ENCODE results near the gene FBXL15. TPM values are rescaled to one million over a fixed set of nuclear protein-coding genes. Genes with fewer than 3 reads are reported as not detected.
A peak's percentile ranks its signal among the peaks of the same experiment; 100 is the strongest.

The FBXL15 gene
- total and polyA plus RNA-seq, 2 donors (not counting 1 experiment from before 2014, with no cell fraction given), result 2.8 to 7.3 TPM

GRCh38 chr10:102420181-102420713 lies 389 bp upstream of the FBXL15 start:
- Histone ChIP-seq H3K27ac (ENCODE audit: insufficient read depth, low read length) (peak overlapping the region; percentile 74), H2AFZ (ENCODE audit: low read length) (peak overlapping the region; percentile 99), H4K20me1 (ENCODE audit: control insufficient read depth, extremely low read depth, insufficient read depth, low read length) (no peaks in the 10 kb centered on the region), H3K9me3 (ENCODE audit: control insufficient read depth, insufficient read depth, low read depth, low read length) (no peaks in the 10 kb centered on the region), H3K4me2 (ENCODE audit: extremely low read depth, insufficient read depth, low read length) (peak overlapping the region; percentile 93), H3K27me3 (ENCODE audit: control insufficient read depth, insufficient read depth, low read length) (peaks cover 18% of the 10 kb centered on the region), H3K4me3 (replicated peaks in 1 of 4; ENCODE audit: control extremely low read depth in 1 of 4, insufficient read depth in 1 of 4, low read depth in 3 of 4, low read length in 4 of 4) (peak overlapping the region; percentile 72 to 94 (median 92)), H3K9ac (ENCODE audit: insufficient read depth, low read length) (peak overlapping the region; percentile 62), H3K36me3 (ENCODE audit: control insufficient read depth, insufficient read depth, low read length) (peaks cover 11% of the 10 kb centered on the region), H3K4me1 (ENCODE audit: control insufficient read depth, extremely low read depth, insufficient read depth, low read length) (peaks cover 21% of the 10 kb centered on the region), H3K79me2 (ENCODE audit: control insufficient read depth, insufficient read depth, low read length) (peaks cover 3% of the 10 kb centered on the region)
- no peak for DNase-seq (ENCODE audit: low read depth in 2 of 2)
- no peak for TF ChIP-seq EZH2 (IDR thresholded peaks at IDR 0.05; ENCODE audit: low read length, missing control alignments)
- no peak for TF ChIP-seq CTCF (conservative IDR thresholded peaks at IDR 0.05 in 1 of 2, IDR thresholded peaks at IDR 0.05 in 1 of 2; ENCODE audit: low read depth in 1 of 2, low read length in 2 of 2)

GRCh38 chr10:102421507-102421756 lies 796 bp downstream of the FBXL15 start:
- H2AFZ ChIP-seq (ENCODE audit: low read length), result peak overlapping the region; percentile 90
- peaks cover 14% of the 10 kb centered on the region for H3K27me3 ChIP-seq (ENCODE audit: control insufficient read depth, insufficient read depth, low read length)
- TF ChIP-seq CTCF (conservative IDR thresholded peaks at IDR 0.05 in 1 of 2, IDR thresholded peaks at IDR 0.05 in 1 of 2; ENCODE audit: low read depth in 1 of 2, low read length in 2 of 2) (no peak), EZH2 (IDR thresholded peaks at IDR 0.05; ENCODE audit: low read length, missing control alignments) (no peak)
- no peak for DNase-seq (ENCODE audit: low read depth in 2 of 2)
- H3K4me2 ChIP-seq (ENCODE audit: extremely low read depth, insufficient read depth, low read length), result peak overlapping the region; percentile 94
- peaks cover 11% of the 10 kb centered on the region for H3K36me3 ChIP-seq (ENCODE audit: control insufficient read depth, insufficient read depth, low read length)
- H3K9me3 ChIP-seq (ENCODE audit: control insufficient read depth, insufficient read depth, low read depth, low read length), result no peaks in the 10 kb centered on the region
- peak overlapping the region; percentile 72 to 94 (median 92) for H3K4me3 ChIP-seq (replicated peaks in 1 of 4; ENCODE audit: control extremely low read depth in 1 of 4, insufficient read depth in 1 of 4, low read depth in 3 of 4, low read length in 4 of 4)
- H3K9ac ChIP-seq (ENCODE audit: insufficient read depth, low read length), result peak overlapping the region; percentile 62
- peak overlapping the region; percentile 74 for H3K27ac ChIP-seq (ENCODE audit: insufficient read depth, low read length)
- H3K79me2 ChIP-seq (ENCODE audit: control insufficient read depth, insufficient read depth, low read length), result peaks cover 3% of the 10 kb centered on the region
- H4K20me1 ChIP-seq (ENCODE audit: control insufficient read depth, extremely low read depth, insufficient read depth, low read length), result peaks cover 1% of the 10 kb centered on the region
- H3K4me1 ChIP-seq (ENCODE audit: control insufficient read depth, extremely low read depth, insufficient read depth, low read length), result peaks cover 22% of the 10 kb centered on the region

- DNase-seq (ENCODE audit: low read depth in 2 of 2), result no peak
- Histone ChIP-seq H3K4me3 (replicated peaks in 1 of 4; ENCODE audit: control extremely low read depth in 1 of 4, insufficient read depth in 1 of 4, low read depth in 3 of 4, low read length in 4 of 4) (peak overlapping the region; percentile 72 to 94 (median 92)), H4K20me1 (ENCODE audit: control insufficient read depth, extremely low read depth, insufficient read depth, low read length) (peaks cover 2% of the 10 kb centered on the region), H3K9me3 (ENCODE audit: control insufficient read depth, insufficient read depth, low read depth, low read length) (no peaks in the 10 kb centered on the region), H3K27me3 (ENCODE audit: control insufficient read depth, insufficient read depth, low read length) (peaks cover 14% of the 10 kb centered on the region), H2AFZ (ENCODE audit: low read length) (peak overlapping the region; percentile 90), H3K4me1 (ENCODE audit: control insufficient read depth, extremely low read depth, insufficient read depth, low read length) (peaks cover 24% of the 10 kb centered on the region), H3K27ac (ENCODE audit: insufficient read depth, low read length) (peak overlapping the region; percentile 74), H3K4me2 (ENCODE audit: extremely low read depth, insufficient read depth, low read length) (peak overlapping the region; percentile 94), H3K9ac (ENCODE audit: insufficient read depth, low read length) (peak overlapping the region; percentile 62), H3K36me3 (ENCODE audit: control insufficient read depth, insufficient read depth, low read length) (peaks cover 11% of the 10 kb centered on the region), H3K79me2 (ENCODE audit: control insufficient read depth, insufficient read depth, low read length) (peaks cover 3% of the 10 kb centered on the region)
- TF ChIP-seq CTCF (conservative IDR thresholded peaks at IDR 0.05 in 1 of 2, IDR thresholded peaks at IDR 0.05 in 1 of 2; ENCODE audit: low read depth in 1 of 2, low read length in 2 of 2), result no peak
- no peak for TF ChIP-seq EZH2 (IDR thresholded peaks at IDR 0.05; ENCODE audit: low read length, missing control alignments)
These were observed 1.3 kb downstream of the FBXL15 start for GRCh38 chr10:102421757-102422512.
